ENCODE measurements around the gene DCUN1D4.

DNA sequence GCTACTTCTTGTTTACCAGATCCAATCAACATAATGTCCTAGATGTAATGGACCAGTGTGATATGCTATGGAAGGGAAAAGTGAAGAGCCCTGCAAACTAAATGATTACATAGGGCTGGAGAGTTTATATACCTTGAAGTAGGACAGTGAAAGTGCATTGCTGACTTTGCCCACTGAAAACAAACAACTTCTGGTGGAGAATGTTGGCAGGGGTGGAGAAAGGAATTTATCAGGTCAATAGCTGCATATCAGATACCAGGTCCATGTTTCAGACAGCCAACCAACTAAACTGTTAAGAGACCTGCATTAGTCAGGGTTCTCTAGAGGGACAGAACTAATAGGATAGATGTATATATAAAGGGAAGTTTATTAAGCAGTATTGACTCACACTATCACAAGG is 82.4 kb downstream of the DCUN1D4 start:
- TF ChIP-seq, protein P1, sequence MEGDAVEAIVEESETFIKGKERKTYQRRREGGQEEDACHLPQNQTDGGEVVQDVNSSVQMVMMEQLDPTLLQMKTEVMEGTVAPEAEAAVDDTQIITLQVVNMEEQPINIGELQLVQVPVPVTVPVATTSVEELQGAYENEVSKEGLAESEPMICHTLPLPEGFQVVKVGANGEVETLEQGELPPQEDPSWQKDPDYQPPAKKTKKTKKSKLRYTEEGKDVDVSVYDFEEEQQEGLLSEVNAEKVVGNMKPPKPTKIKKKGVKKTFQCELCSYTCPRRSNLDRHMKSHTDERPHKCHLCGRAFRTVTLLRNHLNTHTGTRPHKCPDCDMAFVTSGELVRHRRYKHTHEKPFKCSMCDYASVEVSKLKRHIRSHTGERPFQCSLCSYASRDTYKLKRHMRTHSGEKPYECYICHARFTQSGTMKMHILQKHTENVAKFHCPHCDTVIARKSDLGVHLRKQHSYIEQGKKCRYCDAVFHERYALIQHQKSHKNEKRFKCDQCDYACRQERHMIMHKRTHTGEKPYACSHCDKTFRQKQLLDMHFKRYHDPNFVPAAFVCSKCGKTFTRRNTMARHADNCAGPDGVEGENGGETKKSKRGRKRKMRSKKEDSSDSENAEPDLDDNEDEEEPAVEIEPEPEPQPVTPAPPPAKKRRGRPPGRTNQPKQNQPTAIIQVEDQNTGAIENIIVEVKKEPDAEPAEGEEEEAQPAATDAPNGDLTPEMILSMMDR (IDR thresholded peaks at IDR 0.05; ENCODE audit: low read depth, low read length, poor library complexity, severe bottlenecking): no peak
- TF ChIP-seq EZH2phosphoT487 (IDR thresholded peaks at IDR 0.05; ENCODE audit: borderline replicate concordance, low read length): no peak
